Endodermal cell (in vitro differentiated cells): ENCODE data around the gene SUFU. TPM values are rescaled to one million over a fixed set of nuclear protein-coding genes. Genes with fewer than 3 reads are reported as not detected.

Experiments
- DNase-seq: peaks from one replicate; pipeline ENCODE4 v3.0.0-alpha.2; 2017
- H3K27ac ChIP-seq: 2 replicates; pipeline ENCODE4 v1.5.1; 2013; ENCODE audit warnings: mild to moderate bottlenecking, low read depth, low read length, moderate library complexity
- H3K27me3 ChIP-seq: 2 replicates; pipeline ENCODE4 v1.6.1; 2013; ENCODE audit warnings: mild to moderate bottlenecking, low read length, moderate library complexity; ENCODE audit not compliant: insufficient read depth, control insufficient read depth, poor library complexity, severe bottlenecking
- H3K36me3 ChIP-seq: 2 replicates; pipeline ENCODE4 v1.7.0; 2013; ENCODE audit warnings: mild to moderate bottlenecking, low read length, moderate library complexity; ENCODE audit not compliant: control insufficient read depth, insufficient read depth
- H3K4me1 ChIP-seq: one replicate; pipeline ENCODE4 v1.7.0; 2013; ENCODE audit warnings: low read length; ENCODE audit not compliant: control insufficient read depth, insufficient read depth
- H3K4me3 ChIP-seq: 2 replicates; pipeline ENCODE4 v1.5.1; 2013; ENCODE audit warnings: mild to moderate bottlenecking, low read length, moderate library complexity
- H3K9ac ChIP-seq: 2 replicates; pipeline ENCODE4 v1.6.1; 2013; ENCODE audit warnings: mild to moderate bottlenecking, low read length, moderate library complexity; ENCODE audit not compliant: poor library complexity, severe bottlenecking; ENCODE audit errors: extremely low read depth
- H3K9me3 ChIP-seq: 2 replicates; pipeline ENCODE4 v1.6.1; 2013; ENCODE audit warnings: mild to moderate bottlenecking, low read length, moderate library complexity; ENCODE audit not compliant: control insufficient read depth
- H3K27ac Mint-ChIP-seq: 2 replicates; pipeline ENCODE4 v1.8.0; 2020; ENCODE audit warnings: mixed read lengths
- H3K27me3 Mint-ChIP-seq: 2 replicates; pipeline ENCODE4 v1.8.0; 2021; ENCODE audit warnings: mild to moderate bottlenecking, mixed read lengths; ENCODE audit not compliant: insufficient read depth
- H3K36me3 Mint-ChIP-seq: 2 replicates; pipeline ENCODE4 v1.8.0; 2020; ENCODE audit warnings: low read depth, mixed read lengths
- H3K4me1 Mint-ChIP-seq: 2 replicates; pipeline ENCODE4 v1.8.0; 2020; ENCODE audit warnings: mixed read lengths
- H3K4me3 Mint-ChIP-seq: 2 replicates; pipeline ENCODE4 v1.8.0; 2020; ENCODE audit warnings: mild to moderate bottlenecking, moderate library complexity, mixed read lengths
- H3K9me3 Mint-ChIP-seq: 2 replicates; pipeline ENCODE4 v1.8.0; 2020; ENCODE audit warnings: mild to moderate bottlenecking, mixed read lengths
- CTCF ChIP-seq: fragments of 200-600 bp; sonication (generic); conservative IDR thresholded peaks from 2 replicates; pipeline ENCODE4 v1.5.0; 2021; ENCODE audit warnings: antibody characterized with exemption, mild to moderate bottlenecking
- WGBS, 2 experiments: methylation state at CpG; one replicate each; pipeline versions ENCODE4 v1.1.5 to v1.1.7; 2013; ENCODE audit warnings: missing lambda C conversion rate in 2 of 2, mixed read lengths in 1 of 2; ENCODE audit not compliant: insufficient coverage in 1 of 2, insufficient read length in 1 of 2; 5-methylcytosine and 5-hydroxymethylcytosine counted together
- total RNA-seq, 2 donors: library from RNA; stranded (reverse); fragmentation: NEBNext Ultra II Directional in 1 of 2; extraction: Animal tissue kit (Norgen Biotek cat#: 25700) in 1 of 2; gene quantifications; 2 replicates in 1 of 2; 3 replicates in 1 of 2; pipeline ENCODE4 v1.2.1, GENCODE V29; 2021

Gene SUFU
- total RNA-seq, 2 donors from 2014 or later, result 19.1 to 20.6 TPM

- Mint-ChIP-seq H3K4me1 (peaks cover 23% of the 10 kb centered on the region), H3K27ac (peak overlapping the region; percentile 74), H3K27me3 (no peaks in the 10 kb centered on the region), H3K4me3 (no peak overlapping the region), H3K9me3 (no peaks in the 10 kb centered on the region), H3K36me3 (peaks cover 14% of the 10 kb centered on the region)
- DNase-seq, result no peak
- Histone ChIP-seq H3K4me3 (no peak overlapping the region), H3K9ac (no peak overlapping the region), H3K27me3 (no peaks in the 10 kb centered on the region), H3K4me1 (peaks cover 11% of the 10 kb centered on the region), H3K9me3 (no peaks in the 10 kb centered on the region), H3K36me3 (peaks cover 23% of the 10 kb centered on the region), H3K27ac (no peak overlapping the region)
- TF ChIP-seq CTCF, result no peak
- 93 to 95% methylated on average over 5 to 6 of the region's 6 CpGs for WGBS, 2 experiments
Observed at GRCh38 chr10:102593804-102594079, 90.0 kb downstream of the SUFU start.

DNA sequence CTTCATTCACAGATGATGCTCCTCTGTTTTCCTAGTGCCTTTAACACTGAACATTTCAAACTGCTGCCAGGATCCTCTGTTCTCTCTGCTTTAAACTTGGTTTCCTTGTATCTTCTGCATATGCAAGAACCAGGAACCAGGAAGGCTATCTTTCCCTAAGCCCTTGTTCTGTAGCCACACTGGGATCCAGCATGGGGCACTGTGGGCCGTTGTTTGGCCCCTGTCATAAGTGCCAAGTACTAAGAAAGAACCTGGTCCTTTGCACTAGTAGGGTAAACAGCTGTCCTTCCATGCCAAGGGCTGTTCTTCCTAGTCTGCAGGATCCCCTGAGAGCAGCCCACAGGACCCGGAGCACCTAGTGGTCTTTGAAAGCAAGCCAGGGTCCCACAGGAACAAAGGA lies 91.5 kb downstream of the SUFU start:
- TF ChIP-seq CTCF, result no peak
- Mint-ChIP-seq H3K9me3 (no peaks in the 10 kb centered on the region), H3K27me3 (no peaks in the 10 kb centered on the region), H3K4me1 (peaks cover 29% of the 10 kb centered on the region), H3K36me3 (peaks cover 15% of the 10 kb centered on the region), H3K4me3 (no peak overlapping the region), H3K27ac (no peak overlapping the region)
- WGBS, 2 experiments, result 86 to 92% methylated on average over 2 of the region's 2 CpGs
- no peaks in the 10 kb centered on the region for H3K27me3 ChIP-seq
- H3K9me3 ChIP-seq, result no peaks in the 10 kb centered on the region
- peaks cover 28% of the 10 kb centered on the region for H3K36me3 ChIP-seq
- peaks cover 13% of the 10 kb centered on the region for H3K4me1 ChIP-seq
- H3K9ac ChIP-seq, result no peak overlapping the region
- H3K4me3 ChIP-seq, result no peak overlapping the region
- peak overlapping the region; percentile 47 for H3K27ac ChIP-seq
- no peak for DNase-seq

- Histone ChIP-seq H3K36me3 (peaks cover 28% of the 10 kb centered on the region), H3K9ac (no peak overlapping the region), H3K4me3 (no peak overlapping the region), H3K27me3 (no peaks in the 10 kb centered on the region), H3K9me3 (no peaks in the 10 kb centered on the region), H3K4me1 (peaks cover 13% of the 10 kb centered on the region), H3K27ac (peak overlapping the region; percentile 47)
- H3K4me3 Mint-ChIP-seq, result no peak overlapping the region
- WGBS, 2 experiments, result 78 to 81% methylated on average over 3 to 4 of the region's 4 CpGs
- peaks cover 29% of the 10 kb centered on the region for H3K4me1 Mint-ChIP-seq
- DNase-seq, result peak; percentile 76
- peaks cover 17% of the 10 kb centered on the region for H3K36me3 Mint-ChIP-seq
- H3K27ac Mint-ChIP-seq, result peak overlapping the region; percentile 59
- H3K9me3 Mint-ChIP-seq, result no peaks in the 10 kb centered on the region
- TF ChIP-seq CTCF, result no peak
- no peaks in the 10 kb centered on the region for H3K27me3 Mint-ChIP-seq
Observed at GRCh38 chr10:102595897-102596296, 92.1 kb downstream of the SUFU start.
